COLO668 (cell line): ENCODE measurements around the gene ZNF248.
"Not testable (repeated sequence)": the region's sequence is repeated elsewhere in the genome, so short reads cannot be mapped to it uniquely, and the experiment has no call there.

ENCODE experiments used
- DNase-seq: peaks from one replicate; lab custom pipeline; 2025; ENCODE audit not compliant: unreplicated experiment; lab: John Stamatoyannopoulos, UW

ZNF248 gene

GRCh38 chr10:37857287-37858211 lies at the start of gene ZNF248:
TSS of gene ZNF248 (minus strand) at chr10:37857610. CDS start at chr10:37856310, 1,300 bp downstream.
- peak; percentile 94 for DNase-seq

- no peak for DNase-seq
Measured at GRCh38 chr10:37906382-37906781, 49.0 kb upstream of the ZNF248 start.

GRCh38 chr10:37896436-37896835 lies 39.0 kb upstream of the ZNF248 start:
- DNase-seq = no peak

- DNase-seq = no peak
Measured at GRCh38 chr10:37895674-37896073, 38.3 kb upstream of the ZNF248 start.

GRCh38 chr10:37885850-37886249 lies 28.4 kb upstream of the ZNF248 start:
- no peak for DNase-seq

- DNase-seq = no peak
Measured at GRCh38 chr10:37872955-37873354, 15.5 kb upstream of the ZNF248 start.

GRCh38 chr10:37872283-37872682 lies 14.9 kb upstream of the ZNF248 start:
- DNase-seq = no peak

GRCh38 chr10:37871568-37872251 lies 14.3 kb upstream of the ZNF248 start:
- DNase-seq = no peak

- DNase-seq = no peak
Measured at GRCh38 chr10:37871143-37871542, 13.7 kb upstream of the ZNF248 start.

- DNase-seq = no peak
Measured at GRCh38 chr10:37868796-37869195, 11.4 kb upstream of the ZNF248 start.

- no peak for DNase-seq
Measured at GRCh38 chr10:37865957-37866803, 8.8 kb upstream of the ZNF248 start.

- DNase-seq = no peak
Measured at GRCh38 chr10:37865264-37865663, 7.9 kb upstream of the ZNF248 start.

GRCh38 chr10:37860494-37861190 lies 3.2 kb upstream of the ZNF248 start:
- DNase-seq = no peak

GRCh38 chr10:37859270-37859669 lies 1.9 kb upstream of the ZNF248 start:
- not testable (repeated sequence) for DNase-seq

- DNase-seq = peak; percentile 15
Measured at GRCh38 chr10:37856881-37857286, 526 bp downstream of the ZNF248 start.

- DNase-seq = no peak
Measured at GRCh38 chr10:37855636-37856035, 1.8 kb downstream of the ZNF248 start.

- no peak for DNase-seq
Measured at GRCh38 chr10:37854626-37855025, 2.8 kb downstream of the ZNF248 start.

- DNase-seq = no peak
Measured at GRCh38 chr10:37844644-37845043, 12.8 kb downstream of the ZNF248 start.

- DNase-seq = no peak
Measured at GRCh38 chr10:37839243-37839642, 18.2 kb downstream of the ZNF248 start.

- no peak for DNase-seq
Measured at GRCh38 chr10:37831495-37832333, 25.7 kb downstream of the ZNF248 start.
